WTC11 (cell line): ENCODE measurements around the gene ATG9B. TPM values are rescaled to one million over a fixed set of nuclear protein-coding genes. Genes with fewer than 3 reads are reported as not detected.
A peak's percentile ranks its signal among the peaks of the same experiment; 100 is the strongest.

Experiments used
- ATAC-seq: fragments of 200-7000 bp; cut with Tn5 transposase; 2 replicates; pipeline ENCODE4 v1.10.0; 2021; ENCODE audit warnings: mild to moderate bottlenecking, moderate library complexity
- CTCF ChIA-PET: fragments of 300-600 bp; sonication (Branson Sonifier 250); formaldehyde crosslinking; loops from one replicate; lab custom pipeline; 2021; ENCODE audit warnings: antibody characterized with exemption; lab: Charles Lee
- POLR2A ChIA-PET: fragments of 350-600 bp; sonication (Branson Sonifier 250); formaldehyde crosslinking; loops from one replicate; lab custom pipeline; 2021; ENCODE audit warnings: antibody characterized with exemption; lab: Charles Lee
- DNase-seq: peaks from one replicate; pipeline ENCODE4 v3.0.0; 2021; ENCODE audit warnings: low spot score
- H3K27ac Mint-ChIP-seq: 2 replicates; pipeline ENCODE4 v1.8.0; 2021; ENCODE audit warnings: mixed read lengths
- H3K27me3 Mint-ChIP-seq: 2 replicates; pipeline ENCODE4 v1.8.0; 2021; ENCODE audit warnings: low read depth, mild to moderate bottlenecking, moderate library complexity, mixed read lengths
- H3K36me3 Mint-ChIP-seq: 2 replicates; pipeline ENCODE4 v1.8.0; 2021; ENCODE audit warnings: mixed read lengths
- H3K4me1 Mint-ChIP-seq: 2 replicates; pipeline ENCODE4 v1.8.0; 2022; ENCODE audit warnings: mixed read lengths
- H3K4me3 Mint-ChIP-seq: 2 replicates; pipeline ENCODE4 v1.8.0; 2021; ENCODE audit warnings: mild to moderate bottlenecking, moderate library complexity, mixed read lengths
- H3K9me3 Mint-ChIP-seq: 2 replicates; pipeline ENCODE4 v1.8.0; 2021; ENCODE audit warnings: mixed read lengths
- CBFB ChIP-seq: sonication (generic); formaldehyde crosslinking; IDR thresholded peaks from 2 replicates; pipeline ENCODE4 v1.8.1; 2022; ENCODE audit warnings: mild to moderate bottlenecking, low read depth, missing genetic modification reagents
- CDX4 ChIP-seq: fragments of 250-450 bp; sonication (Bioruptor Pico); IDR thresholded peaks from 2 replicates; pipeline ENCODE4 v1.9.0; 2021; ENCODE audit warnings: moderate library complexity, mild to moderate bottlenecking, inconsistent platforms, borderline replicate concordance
- CREB1 ChIP-seq: sonication (generic); formaldehyde crosslinking; IDR thresholded peaks from 2 replicates; pipeline ENCODE4 v1.8.0; 2023; ENCODE audit warnings: mild to moderate bottlenecking, missing genetic modification reagents
- EMX1 ChIP-seq: fragments of 250-450 bp; sonication (Bioruptor Pico); IDR thresholded peaks from 2 replicates; pipeline ENCODE4 v1.8.0; 2021; ENCODE audit warnings: mild to moderate bottlenecking
- ESRRA ChIP-seq: sonication (generic); formaldehyde crosslinking; IDR thresholded peaks from 2 replicates; pipeline ENCODE4 v1.8.1; 2022; ENCODE audit warnings: mild to moderate bottlenecking, missing genetic modification reagents, borderline replicate concordance
- HMGA2 ChIP-seq: fragments of 250-450 bp; sonication (Bioruptor Pico); IDR thresholded peaks from 2 replicates; pipeline ENCODE4 v1.4.0; 2021; ENCODE audit warnings: mild to moderate bottlenecking, moderate library complexity
- IRF2 ChIP-seq: sonication (generic); formaldehyde crosslinking; IDR thresholded peaks from 2 replicates; pipeline ENCODE4 v1.8.0; 2022; ENCODE audit warnings: low read depth, missing genetic modification reagents, borderline replicate concordance
- JUN ChIP-seq: sonication (generic); formaldehyde crosslinking; IDR thresholded peaks from 2 replicates; pipeline ENCODE4 v1.8.0; 2023; ENCODE audit warnings: mild to moderate bottlenecking, missing genetic modification reagents
- MYBL2 ChIP-seq: sonication (generic); formaldehyde crosslinking; IDR thresholded peaks from 2 replicates; pipeline ENCODE4 v1.8.1; 2023; ENCODE audit warnings: mild to moderate bottlenecking, moderate library complexity, missing genetic modification reagents
- OVOL2 ChIP-seq: fragments of 250-450 bp; sonication (Bioruptor Pico); IDR thresholded peaks from 2 replicates; pipeline ENCODE4 v1.9.0; 2021; ENCODE audit warnings: mild to moderate bottlenecking, borderline replicate concordance
- ZNF416 ChIP-seq: fragments of 250-450 bp; sonication (Bioruptor Pico); IDR thresholded peaks from 2 replicates; pipeline ENCODE4 v1.9.0; 2021; ENCODE audit warnings: mild to moderate bottlenecking, inconsistent platforms
- ZNF423 ChIP-seq: fragments of 250-450 bp; sonication (Bioruptor Pico); IDR thresholded peaks from 2 replicates; pipeline ENCODE4 v2.1.2; 2022; ENCODE audit warnings: mild to moderate bottlenecking, moderate library complexity
- total RNA-seq: library from RNA; stranded (reverse); gene quantifications from 3 replicates; pipeline ENCODE4 v1.2.3, GENCODE V29; 2021
- TF ChIP-seq, protein P1 (sequence below): sonication (generic); formaldehyde crosslinking; IDR thresholded peaks from 2 replicates; pipeline ENCODE4 v1.8.1; 2023; ENCODE audit warnings: mild to moderate bottlenecking, missing genetic modification reagents
- TF ChIP-seq, protein P2 (sequence below): sonication (generic); formaldehyde crosslinking; IDR thresholded peaks from 2 replicates; pipeline ENCODE4 v1.8.1; 2022; ENCODE audit warnings: low read depth, mild to moderate bottlenecking, moderate library complexity, missing genetic modification reagents, borderline replicate concordance
- TF ChIP-seq, protein P3 (sequence below): fragments of 250-450 bp; sonication (Bioruptor Pico); IDR thresholded peaks from 2 replicates; pipeline ENCODE4 v1.8.0; 2021; ENCODE audit warnings: mild to moderate bottlenecking
- TF ChIP-seq, protein P4 (sequence below): sonication (generic); formaldehyde crosslinking; IDR thresholded peaks from 2 replicates; pipeline ENCODE4 v1.8.0; 2022; ENCODE audit warnings: mild to moderate bottlenecking, missing genetic modification reagents

ATG9B gene
- total RNA-seq, 1 experiment from 2014 or later: 2.4 TPM

- Mint-ChIP-seq H3K4me3 (no peak overlapping the region), H3K9me3 (no peaks in the 10 kb centered on the region), H3K27ac (no peak overlapping the region), H3K4me1 (peaks cover 38% of the 10 kb centered on the region), H3K27me3 (peaks cover 3% of the 10 kb centered on the region), H3K36me3 (no peaks in the 10 kb centered on the region)
- ChIA-PET POLR2A (interaction anchor here (0.8 to 1.3 kb wide), 2 partner anchors 23 to 24 kb away, joined by 3 read pairs; no protein-coding TSS in a partner anchor), CTCF (interaction anchor here (0.9 to 5.2 kb wide), 10 partner anchors 9 to 94 kb away, joined by 3 to 50 read pairs (median 8); no protein-coding TSS in a partner anchor)
- TF ChIP-seq EMX1: no peak
- DNase-seq: no peak
- no peak for ATAC-seq
These were observed 53.9 kb downstream of the ATG9B start for GRCh38 chr7:150970424-150970823.

DNA sequence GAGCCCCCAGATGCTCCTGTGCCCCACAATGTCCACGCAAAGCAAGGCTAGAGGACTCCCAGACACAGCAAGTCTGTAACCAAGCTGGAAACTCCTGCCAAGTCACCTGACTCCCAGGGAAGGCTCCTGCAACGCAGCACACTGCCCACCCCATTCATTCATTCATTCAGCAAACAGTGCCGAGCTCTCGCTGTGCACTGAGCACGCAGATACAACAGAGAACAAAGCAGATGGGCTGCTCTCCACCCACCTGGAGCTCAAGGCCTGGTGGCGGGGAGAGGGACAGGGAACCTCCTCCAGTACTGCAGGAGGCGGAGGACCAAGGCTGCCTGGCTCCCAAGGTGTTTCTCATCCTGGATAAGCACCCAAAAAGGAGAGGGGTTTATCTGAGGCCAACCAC, 54.8 kb downstream of the ATG9B start:
- Mint-ChIP-seq H3K4me3 (no peak overlapping the region), H3K9me3 (no peaks in the 10 kb centered on the region), H3K4me1 (peaks cover 43% of the 10 kb centered on the region), H3K27ac (no peak overlapping the region), H3K27me3 (no peaks in the 10 kb centered on the region; the same call in 1 of the 2 replicates), H3K36me3 (no peaks in the 10 kb centered on the region)
- CTCF ChIA-PET: interaction anchor here (0.8 to 5.2 kb wide), 12 partner anchors 9 to 182 kb away, joined by 3 to 50 read pairs (median 6); no protein-coding TSS in a partner anchor
- no peak for ATAC-seq
- TF ChIP-seq ZNF423 (CRISPR knock-in tag) (peak; percentile 34; the same call in 1 of the 2 replicates), HMGA2 (CRISPR knock-in tag) (no peak), OVOL2 (CRISPR knock-in tag) (no peak), IRF2 (CRISPR knock-in tag) (no peak), CDX4 (CRISPR knock-in tag) (no peak), ZNF416 (no peak)
- TF ChIP-seq, protein P1, sequence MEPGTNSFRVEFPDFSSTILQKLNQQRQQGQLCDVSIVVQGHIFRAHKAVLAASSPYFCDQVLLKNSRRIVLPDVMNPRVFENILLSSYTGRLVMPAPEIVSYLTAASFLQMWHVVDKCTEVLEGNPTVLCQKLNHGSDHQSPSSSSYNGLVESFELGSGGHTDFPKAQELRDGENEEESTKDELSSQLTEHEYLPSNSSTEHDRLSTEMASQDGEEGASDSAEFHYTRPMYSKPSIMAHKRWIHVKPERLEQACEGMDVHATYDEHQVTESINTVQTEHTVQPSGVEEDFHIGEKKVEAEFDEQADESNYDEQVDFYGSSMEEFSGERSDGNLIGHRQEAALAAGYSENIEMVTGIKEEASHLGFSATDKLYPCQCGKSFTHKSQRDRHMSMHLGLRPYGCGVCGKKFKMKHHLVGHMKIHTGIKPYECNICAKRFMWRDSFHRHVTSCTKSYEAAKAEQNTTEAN (CRISPR knock-in tag): no peak
- TF ChIP-seq, all 79 proteins: peak for 1
- no peak for DNase-seq
- POLR2A ChIA-PET: interaction anchor here (0.6 to 1.3 kb wide), 2 partner anchors 20 to 24 kb away, joined by 3 read pairs; no protein-coding TSS in a partner anchor

- no peak for ATAC-seq
- Mint-ChIP-seq H3K36me3 (no peaks in the 10 kb centered on the region), H3K27ac (no peak overlapping the region), H3K4me3 (no peak overlapping the region), H3K9me3 (no peaks in the 10 kb centered on the region), H3K27me3 (no peaks in the 10 kb centered on the region), H3K4me1 (peaks cover 40% of the 10 kb centered on the region)
- TF ChIP-seq EMX1 (no peak), CBFB (no peak), ESRRA (CRISPR knock-in tag) (no peak)
- TF ChIP-seq, protein P2, sequence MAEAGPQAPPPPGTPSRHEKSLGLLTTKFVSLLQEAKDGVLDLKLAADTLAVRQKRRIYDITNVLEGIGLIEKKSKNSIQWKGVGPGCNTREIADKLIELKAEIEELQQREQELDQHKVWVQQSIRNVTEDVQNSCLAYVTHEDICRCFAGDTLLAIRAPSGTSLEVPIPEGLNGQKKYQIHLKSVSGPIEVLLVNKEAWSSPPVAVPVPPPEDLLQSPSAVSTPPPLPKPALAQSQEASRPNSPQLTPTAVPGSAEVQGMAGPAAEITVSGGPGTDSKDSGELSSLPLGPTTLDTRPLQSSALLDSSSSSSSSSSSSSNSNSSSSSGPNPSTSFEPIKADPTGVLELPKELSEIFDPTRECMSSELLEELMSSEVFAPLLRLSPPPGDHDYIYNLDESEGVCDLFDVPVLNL (CRISPR knock-in tag): no peak
- TF ChIP-seq, protein P3, sequence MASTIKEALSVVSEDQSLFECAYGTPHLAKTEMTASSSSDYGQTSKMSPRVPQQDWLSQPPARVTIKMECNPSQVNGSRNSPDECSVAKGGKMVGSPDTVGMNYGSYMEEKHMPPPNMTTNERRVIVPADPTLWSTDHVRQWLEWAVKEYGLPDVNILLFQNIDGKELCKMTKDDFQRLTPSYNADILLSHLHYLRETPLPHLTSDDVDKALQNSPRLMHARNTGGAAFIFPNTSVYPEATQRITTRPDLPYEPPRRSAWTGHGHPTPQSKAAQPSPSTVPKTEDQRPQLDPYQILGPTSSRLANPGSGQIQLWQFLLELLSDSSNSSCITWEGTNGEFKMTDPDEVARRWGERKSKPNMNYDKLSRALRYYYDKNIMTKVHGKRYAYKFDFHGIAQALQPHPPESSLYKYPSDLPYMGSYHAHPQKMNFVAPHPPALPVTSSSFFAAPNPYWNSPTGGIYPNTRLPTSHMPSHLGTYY (CRISPR knock-in tag): no peak
- POLR2A ChIA-PET: interaction anchor here (0.6 to 1.3 kb wide), 2 partner anchors 20 to 24 kb away, joined by 3 to 5 read pairs; no protein-coding TSS in a partner anchor
- no peak for DNase-seq
- CTCF ChIA-PET: interaction anchor here (0.8 to 5.2 kb wide), 10 partner anchors 8 to 181 kb away, joined by 3 to 50 read pairs (median 6); no protein-coding TSS in a partner anchor
These were observed 55.4 kb downstream of the ATG9B start for GRCh38 chr7:150968734-150969372.

DNA sequence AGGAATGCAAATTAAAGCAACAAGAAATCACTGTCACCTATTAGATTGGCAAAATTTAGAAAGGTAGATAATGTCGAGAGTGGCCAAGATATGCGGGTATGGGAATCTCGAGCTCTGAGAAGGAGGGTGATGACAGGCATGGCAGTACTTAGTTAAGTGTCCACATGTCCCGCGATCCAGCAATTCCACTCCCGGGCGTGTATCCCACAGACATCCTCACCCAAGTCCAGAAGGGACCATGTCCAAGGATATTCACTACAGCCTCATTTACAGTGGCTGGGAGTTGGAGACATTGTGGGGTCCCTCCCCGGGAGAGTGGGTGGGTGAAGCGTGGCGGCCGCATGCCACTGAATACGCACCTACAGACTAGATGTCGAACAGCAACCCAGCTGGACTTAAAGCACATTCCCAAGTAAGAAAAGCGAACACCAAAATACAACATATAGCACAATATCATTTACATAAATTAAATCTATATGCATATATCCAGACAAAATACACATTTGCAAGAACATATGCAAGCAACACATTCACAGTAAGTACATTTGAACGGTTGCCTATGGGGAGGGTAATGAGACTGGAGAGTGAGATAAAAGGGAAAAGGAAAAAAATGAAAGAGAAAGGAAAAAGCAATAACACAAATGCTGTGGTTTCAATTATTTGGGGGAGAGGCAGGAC, 56.1 kb downstream of the ATG9B start:
- Mint-ChIP-seq H3K9me3 (no peaks in the 10 kb centered on the region), H3K27ac (no peak overlapping the region), H3K36me3 (no peaks in the 10 kb centered on the region), H3K27me3 (no peaks in the 10 kb centered on the region), H3K4me3 (no peak overlapping the region), H3K4me1 (peaks cover 36% of the 10 kb centered on the region)
- POLR2A ChIA-PET: no interaction called here
- DNase-seq (no peak), ATAC-seq (no peak)
- TF ChIP-seq MYBL2 (CRISPR knock-in tag): no peak
- TF ChIP-seq JUN (CRISPR knock-in tag): no peak
- no peak for TF ChIP-seq CREB1 (CRISPR knock-in tag)
- no peak for TF ChIP-seq ZNF416
- TF ChIP-seq, protein P4, sequence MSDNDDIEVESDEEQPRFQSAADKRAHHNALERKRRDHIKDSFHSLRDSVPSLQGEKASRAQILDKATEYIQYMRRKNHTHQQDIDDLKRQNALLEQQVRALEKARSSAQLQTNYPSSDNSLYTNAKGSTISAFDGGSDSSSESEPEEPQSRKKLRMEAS: no peak
- CTCF ChIA-PET: interaction anchor here (1.1 to 5.2 kb wide), 5 partner anchors 12 to 180 kb away, joined by 5 to 50 read pairs (median 11); no protein-coding TSS in a partner anchor
